ENCODE measurements around the gene RAPSN.

RAPSN gene

DNA sequence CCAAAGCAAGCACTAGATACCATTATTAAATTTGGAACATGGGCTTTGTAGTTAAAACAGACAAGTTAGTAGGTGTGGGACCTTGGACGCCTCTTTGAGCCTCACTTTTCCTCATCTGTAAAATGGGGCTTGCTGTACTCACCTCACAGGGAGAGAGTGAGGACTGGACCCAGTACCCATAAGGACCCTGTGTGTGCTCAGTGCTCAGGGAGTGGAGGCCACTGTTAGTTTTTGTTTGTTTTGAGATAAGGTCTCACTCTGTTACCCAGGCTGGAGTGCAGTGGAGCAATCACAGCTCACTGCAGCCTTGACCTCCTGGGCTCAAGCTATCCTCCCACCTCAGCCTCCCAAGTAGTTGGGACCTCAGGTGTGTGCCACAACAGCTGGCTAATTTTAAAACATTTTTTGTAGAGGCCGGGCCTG, 8.9 kb downstream of the RAPSN start:
- Histone ChIP-seq H3K79me2 (ENCODE audit: control insufficient read depth, low read length) (no peaks in the 10 kb centered on the region), H3K9me2 (replicated peaks; ENCODE audit: control insufficient read depth, low read length) (no peaks in the 10 kb centered on the region), H3K4me2 (ENCODE audit: low read length) (no peak overlapping the region), H3K27me3 (ENCODE audit: control insufficient read depth, low read length) (no peaks in the 10 kb centered on the region), H3K9me3 (ENCODE audit: control insufficient read depth, insufficient read depth, low read length) (no peaks in the 10 kb centered on the region), H3K4me1 (ENCODE audit: control insufficient read depth, low read length) (no peaks in the 10 kb centered on the region), H4K20me1 (ENCODE audit: control insufficient read depth, insufficient read depth, low read depth, low read length) (no peaks in the 10 kb centered on the region), H3K36me3 (ENCODE audit: control insufficient read depth, low read length) (no peaks in the 10 kb centered on the region), H3F3A (ENCODE audit: control insufficient read depth, insufficient read depth) (no peaks in the 10 kb centered on the region), H3K27ac (ENCODE audit: low read depth, low read length) (no peak overlapping the region), H3K4me3 (ENCODE audit: low read length) (no peak overlapping the region)
- TF ChIP-seq EZH2phosphoT487 (IDR thresholded peaks at IDR 0.05; ENCODE audit: borderline replicate concordance, low read length): no peak
- TF ChIP-seq, protein P1, sequence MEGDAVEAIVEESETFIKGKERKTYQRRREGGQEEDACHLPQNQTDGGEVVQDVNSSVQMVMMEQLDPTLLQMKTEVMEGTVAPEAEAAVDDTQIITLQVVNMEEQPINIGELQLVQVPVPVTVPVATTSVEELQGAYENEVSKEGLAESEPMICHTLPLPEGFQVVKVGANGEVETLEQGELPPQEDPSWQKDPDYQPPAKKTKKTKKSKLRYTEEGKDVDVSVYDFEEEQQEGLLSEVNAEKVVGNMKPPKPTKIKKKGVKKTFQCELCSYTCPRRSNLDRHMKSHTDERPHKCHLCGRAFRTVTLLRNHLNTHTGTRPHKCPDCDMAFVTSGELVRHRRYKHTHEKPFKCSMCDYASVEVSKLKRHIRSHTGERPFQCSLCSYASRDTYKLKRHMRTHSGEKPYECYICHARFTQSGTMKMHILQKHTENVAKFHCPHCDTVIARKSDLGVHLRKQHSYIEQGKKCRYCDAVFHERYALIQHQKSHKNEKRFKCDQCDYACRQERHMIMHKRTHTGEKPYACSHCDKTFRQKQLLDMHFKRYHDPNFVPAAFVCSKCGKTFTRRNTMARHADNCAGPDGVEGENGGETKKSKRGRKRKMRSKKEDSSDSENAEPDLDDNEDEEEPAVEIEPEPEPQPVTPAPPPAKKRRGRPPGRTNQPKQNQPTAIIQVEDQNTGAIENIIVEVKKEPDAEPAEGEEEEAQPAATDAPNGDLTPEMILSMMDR (IDR thresholded peaks at IDR 0.05; ENCODE audit: low read depth, low read length, poor library complexity, severe bottlenecking): no peak

DNA sequence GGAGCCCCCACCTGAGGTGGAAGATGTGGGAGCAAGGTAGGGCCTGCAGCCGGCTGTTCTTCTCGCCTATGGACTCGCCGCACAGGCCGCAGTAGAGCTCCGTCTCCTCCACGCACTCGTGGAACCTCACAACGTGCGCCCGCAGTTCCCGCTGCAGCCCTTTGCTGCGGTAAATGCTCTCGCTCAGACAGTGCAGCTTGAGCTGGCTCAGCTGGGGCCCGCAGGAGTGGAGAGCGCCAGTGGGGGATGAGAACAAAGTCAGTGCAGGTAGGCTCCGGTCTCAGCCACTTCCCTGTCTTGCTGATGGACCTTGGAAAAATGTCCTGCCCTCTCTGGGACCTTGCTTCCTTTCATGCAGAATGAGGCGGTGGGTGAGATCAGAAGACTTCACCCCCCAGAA, 10.2 kb downstream of the RAPSN start:
- H3K27ac ChIP-seq (ENCODE audit: low read depth, low read length): no peak overlapping the region
- no peaks in the 10 kb centered on the region for H3K79me2 ChIP-seq (ENCODE audit: control insufficient read depth, low read length)
- H3F3A ChIP-seq (ENCODE audit: control insufficient read depth, insufficient read depth): no peaks in the 10 kb centered on the region
- TF ChIP-seq EZH2phosphoT487 (IDR thresholded peaks at IDR 0.05; ENCODE audit: borderline replicate concordance, low read length): no peak
- TF ChIP-seq, protein P1 (IDR thresholded peaks at IDR 0.05; ENCODE audit: low read depth, low read length, poor library complexity, severe bottlenecking): no peak
- H3K27me3 ChIP-seq (ENCODE audit: control insufficient read depth, low read length): no peaks in the 10 kb centered on the region
- no peaks in the 10 kb centered on the region for H4K20me1 ChIP-seq (ENCODE audit: control insufficient read depth, insufficient read depth, low read depth, low read length)
- no peak overlapping the region for H3K4me3 ChIP-seq (ENCODE audit: low read length)
- H3K4me1 ChIP-seq (ENCODE audit: control insufficient read depth, low read length): no peaks in the 10 kb centered on the region
- no peaks in the 10 kb centered on the region for H3K9me3 ChIP-seq (ENCODE audit: control insufficient read depth, insufficient read depth, low read length)
- no peaks in the 10 kb centered on the region for H3K36me3 ChIP-seq (ENCODE audit: control insufficient read depth, low read length)
- no peak overlapping the region for H3K4me2 ChIP-seq (ENCODE audit: low read length)
- H3K9me2 ChIP-seq (replicated peaks; ENCODE audit: control insufficient read depth, low read length): no peaks in the 10 kb centered on the region

DNA sequence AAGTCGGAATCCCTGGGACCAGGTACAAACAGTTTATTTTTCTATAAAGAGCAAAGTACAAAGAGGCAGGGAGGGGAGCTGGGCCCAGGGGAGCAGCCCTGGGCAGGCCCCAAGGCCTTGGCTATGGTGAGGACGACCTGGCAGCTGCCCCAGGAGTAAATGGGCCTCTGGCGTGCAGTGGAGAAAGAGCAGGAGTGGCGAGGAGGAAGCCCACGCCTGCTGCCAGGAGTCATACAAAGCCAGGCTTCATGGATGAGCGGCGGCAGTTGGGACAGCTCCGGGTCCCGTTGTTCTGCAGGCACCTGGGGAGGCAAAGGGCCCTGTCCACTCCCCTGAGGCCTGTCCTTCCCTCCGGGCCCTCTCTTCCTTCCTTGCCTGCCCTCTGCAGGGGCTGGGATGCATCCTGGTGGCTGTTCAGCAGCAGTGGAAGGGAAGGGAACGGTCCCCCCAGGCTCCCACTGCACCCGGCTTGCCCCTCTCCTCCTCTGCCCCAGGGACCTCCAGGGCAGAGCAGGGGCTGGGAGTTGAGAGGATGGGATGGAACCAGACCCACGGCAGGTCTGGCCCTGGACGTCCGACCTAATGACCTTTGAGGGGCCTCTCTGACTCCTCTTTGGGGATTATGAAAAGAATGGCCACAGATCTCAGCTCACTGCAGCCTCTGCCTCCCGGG, 11.1 kb downstream of the RAPSN start:
- Histone ChIP-seq H3K9me3 (ENCODE audit: control insufficient read depth, insufficient read depth, low read length) (no peaks in the 10 kb centered on the region), H3K27me3 (ENCODE audit: control insufficient read depth, low read length) (no peaks in the 10 kb centered on the region), H3K79me2 (ENCODE audit: control insufficient read depth, low read length) (no peaks in the 10 kb centered on the region), H3K9me2 (replicated peaks; ENCODE audit: control insufficient read depth, low read length) (no peaks in the 10 kb centered on the region), H3K4me2 (ENCODE audit: low read length) (no peak overlapping the region), H3K36me3 (ENCODE audit: control insufficient read depth, low read length) (no peaks in the 10 kb centered on the region), H3K4me3 (ENCODE audit: low read length) (no peak overlapping the region), H3K4me1 (ENCODE audit: control insufficient read depth, low read length) (no peaks in the 10 kb centered on the region), H3K27ac (ENCODE audit: low read depth, low read length) (no peak overlapping the region), H3F3A (ENCODE audit: control insufficient read depth, insufficient read depth) (no peaks in the 10 kb centered on the region), H4K20me1 (ENCODE audit: control insufficient read depth, insufficient read depth, low read depth, low read length) (no peaks in the 10 kb centered on the region)
- TF ChIP-seq, protein P1 (IDR thresholded peaks at IDR 0.05; ENCODE audit: low read depth, low read length, poor library complexity, severe bottlenecking): no peak
- TF ChIP-seq EZH2phosphoT487 (IDR thresholded peaks at IDR 0.05; ENCODE audit: borderline replicate concordance, low read length): no peak
